Epithelial cell of prostate (primary cell): ENCODE results near the gene PRKCH.

Source experiments
- DNase-seq: peaks from one replicate; pipeline ENCODE4 v3.0.0-alpha.2; 2011; ENCODE audit warnings: low read depth, low spot score
- H3K27ac ChIP-seq: fragments of 450-650 bp; 2 replicates; pipeline ENCODE4 v1.5.1; 2017; ENCODE audit warnings: mild to moderate bottlenecking

PRKCH gene

GRCh38 chr14:61416591-61416990, 95.2 kb downstream of the PRKCH start:
- no peak for DNase-seq
- H3K27ac ChIP-seq, result no peak overlapping the region

DNA sequence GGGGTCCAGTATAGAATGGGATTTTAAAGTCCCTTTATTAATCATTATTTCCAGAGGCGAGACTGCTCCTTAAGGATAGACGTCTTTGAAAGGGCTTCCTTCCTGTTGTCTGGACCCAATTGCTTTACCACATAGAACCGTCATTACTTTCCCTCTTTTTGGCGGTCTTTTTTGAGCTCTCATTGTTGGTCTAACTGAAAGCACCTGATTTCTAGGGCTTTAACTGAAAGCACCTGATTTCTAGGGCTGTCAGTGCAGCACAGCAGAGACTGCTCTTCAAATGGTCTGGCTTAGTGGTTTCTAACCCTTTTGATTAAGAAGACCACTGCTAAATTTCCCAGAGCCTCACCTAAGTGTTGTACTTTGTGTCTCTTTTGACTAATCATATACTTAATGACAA, 95.8 kb downstream of the PRKCH start:
- no peak overlapping the region for H3K27ac ChIP-seq
- DNase-seq, result no peak

DNA sequence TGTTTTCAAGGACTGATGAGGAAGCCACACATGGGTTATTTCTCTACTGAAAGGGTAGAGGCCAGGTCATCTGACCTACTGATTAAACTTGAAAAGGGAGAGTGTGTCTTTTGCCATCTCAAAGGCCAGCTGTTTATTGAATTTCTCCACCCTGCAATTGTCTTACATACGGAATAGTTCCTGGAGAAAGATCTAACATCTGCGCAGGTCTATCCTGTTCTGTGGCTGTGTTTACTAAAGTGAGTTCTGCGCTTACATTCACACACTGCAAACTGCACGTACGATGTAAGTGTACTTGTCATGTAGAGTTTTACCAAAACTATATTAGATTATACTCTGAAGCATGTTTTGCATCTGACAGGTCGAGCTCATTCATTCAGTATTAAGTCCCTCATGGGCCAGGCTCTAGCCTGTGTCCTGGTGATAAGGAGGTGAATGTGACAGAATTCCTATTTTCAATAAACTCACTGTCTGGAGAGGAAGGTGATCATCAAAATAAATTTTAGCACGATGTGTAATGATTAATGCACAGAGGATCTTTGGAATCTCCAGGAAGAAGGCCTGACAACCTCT, 96.6 kb downstream of the PRKCH start:
- no peak for DNase-seq
- no peak overlapping the region for H3K27ac ChIP-seq

DNA sequence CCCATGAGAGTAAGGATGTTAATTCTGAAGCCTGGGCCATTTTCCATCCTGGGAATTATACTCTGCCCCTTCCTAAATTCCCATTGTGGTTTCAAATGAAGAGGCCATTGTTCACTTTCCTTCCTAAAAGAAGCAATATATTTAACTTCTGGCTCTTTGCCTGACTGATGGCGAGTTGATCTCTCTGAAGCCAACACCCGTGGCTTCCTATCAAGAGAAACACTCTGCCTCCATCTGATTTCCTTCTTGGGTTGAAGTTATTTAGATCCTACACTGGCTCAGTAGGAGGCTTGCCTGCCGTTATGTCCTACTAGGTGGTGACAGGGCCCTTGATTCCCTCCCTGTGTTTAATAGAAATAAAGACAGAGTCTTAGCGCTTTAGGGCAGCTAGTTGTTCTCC, 97.4 kb downstream of the PRKCH start:
- H3K27ac ChIP-seq, result no peak overlapping the region
- DNase-seq, result no peak

GRCh38 chr14:61419201-61419600, 97.8 kb downstream of the PRKCH start:
- no peak overlapping the region for H3K27ac ChIP-seq
- DNase-seq, result no peak

DNA sequence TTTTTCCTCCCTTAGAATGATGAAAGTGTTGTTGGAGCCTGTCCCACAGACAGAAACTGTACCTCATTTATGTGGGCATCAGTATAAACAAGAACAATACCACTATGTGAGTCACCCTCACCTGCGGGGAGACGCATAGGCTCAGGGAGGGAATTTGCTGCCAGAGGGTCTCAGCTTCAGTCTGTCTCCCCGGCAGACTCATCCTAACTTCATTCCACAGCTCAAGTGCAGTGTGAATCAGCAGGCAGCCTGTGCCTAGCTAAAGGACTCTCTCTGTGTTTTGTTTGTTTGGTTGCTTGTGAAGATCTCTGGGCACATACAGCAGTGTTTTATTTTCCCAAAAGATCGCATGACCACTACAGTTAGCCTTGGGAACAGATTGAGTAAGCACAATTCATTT, 98.9 kb downstream of the PRKCH start:
- peak; percentile 91 for DNase-seq
- H3K27ac ChIP-seq, result peak overlapping the region; percentile 44

DNA sequence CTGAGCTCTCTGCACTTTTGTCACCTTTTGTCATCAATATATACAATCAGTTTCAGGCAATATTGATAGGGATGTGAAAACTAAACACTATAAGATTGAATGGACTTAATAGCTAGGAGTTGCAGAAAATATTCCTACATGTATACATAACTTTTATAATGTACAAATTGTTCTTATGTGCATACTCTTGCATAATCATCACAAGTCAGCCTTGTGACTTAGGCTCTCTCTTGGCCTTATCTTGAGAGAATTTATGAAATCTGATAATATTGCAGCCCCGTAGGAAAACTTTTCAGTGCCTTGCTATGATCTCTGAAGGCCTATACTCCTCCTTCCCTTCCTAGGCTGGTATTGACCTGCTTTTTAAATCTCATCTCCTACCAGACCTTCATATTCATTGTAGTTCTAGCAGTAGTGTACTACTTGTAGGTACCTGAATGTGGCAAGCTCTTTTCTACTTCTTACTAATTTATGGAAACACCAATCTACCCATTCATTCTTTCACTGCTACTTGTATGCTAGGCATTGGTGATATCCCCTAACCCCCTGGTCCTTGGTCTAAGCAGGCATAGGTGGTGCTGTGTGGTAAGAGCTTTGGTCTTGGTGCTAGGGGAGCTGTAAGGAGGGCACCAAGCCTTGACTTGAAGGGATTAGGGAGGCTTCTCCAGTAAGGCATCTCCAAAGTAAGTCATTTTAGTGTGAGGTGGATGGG, 100.0 kb downstream of the PRKCH start:
- no peak for DNase-seq
- peak overlapping the region; percentile 44 for H3K27ac ChIP-seq

GRCh38 chr14:61426048-61426447, 104.7 kb downstream of the PRKCH start:
- DNase-seq, result peak; percentile 64
- H3K27ac ChIP-seq, result peak overlapping the region; percentile 48

DNA sequence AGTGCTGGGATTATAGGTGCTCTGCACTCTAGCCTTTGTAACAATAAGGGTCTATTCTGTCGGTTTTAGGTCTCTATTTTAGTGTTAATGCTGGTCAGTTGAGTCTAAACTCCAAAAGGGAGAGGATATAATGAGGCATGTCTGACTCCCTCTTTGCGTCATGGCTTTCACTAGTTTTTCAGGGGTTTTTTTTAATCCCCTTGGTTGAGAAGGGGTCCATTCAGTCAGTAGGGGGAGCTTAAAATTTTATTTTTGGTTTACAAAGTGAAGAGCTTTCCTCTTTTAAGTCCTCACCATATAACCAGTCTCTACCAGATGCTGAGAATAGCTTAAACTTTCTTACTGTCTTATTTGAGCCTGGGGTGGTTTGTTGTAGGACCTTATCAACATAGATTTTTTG, 106.9 kb downstream of the PRKCH start:
- no peak overlapping the region for H3K27ac ChIP-seq
- no peak for DNase-seq

GRCh38 chr14:61429316-61429715, 107.9 kb downstream of the PRKCH start:
- DNase-seq, result no peak
- H3K27ac ChIP-seq, result no peak overlapping the region

DNA sequence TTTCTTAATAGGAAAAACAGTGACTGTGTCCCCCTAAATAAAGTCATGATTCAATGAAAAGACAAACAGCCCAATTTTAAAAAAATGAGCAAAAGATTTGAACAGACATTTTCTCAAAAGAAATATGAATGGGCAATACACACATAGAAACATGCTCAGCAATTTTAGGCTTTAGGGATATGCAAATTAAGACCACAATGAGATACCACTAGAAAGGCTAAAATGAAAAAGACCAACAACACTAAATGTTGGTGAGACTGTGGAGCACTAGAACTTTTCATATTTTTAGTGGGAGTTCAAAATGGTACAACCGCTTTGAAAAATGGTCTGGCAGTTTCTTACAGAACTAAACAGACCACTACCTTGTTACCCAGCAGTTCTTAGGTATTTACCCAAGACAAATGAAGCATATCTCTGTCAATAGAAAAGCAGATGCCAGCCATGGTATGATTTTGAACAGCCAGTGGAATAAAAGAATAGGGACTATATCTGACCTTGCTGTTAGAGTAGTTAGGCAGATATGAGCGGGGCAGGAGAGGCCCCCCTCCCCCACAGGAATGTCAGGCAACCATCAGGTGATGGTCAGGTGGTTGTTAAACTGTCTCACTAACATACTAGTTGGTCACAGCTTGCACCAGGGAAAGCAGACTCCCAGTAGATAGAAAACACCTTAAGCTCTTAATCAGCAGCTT, 108.8 kb downstream of the PRKCH start:
- no peak overlapping the region for H3K27ac ChIP-seq
- no peak for DNase-seq

- DNase-seq, result no peak
- peak overlapping the region; percentile 32 for H3K27ac ChIP-seq
These were observed 111.8 kb downstream of the PRKCH start for GRCh38 chr14:61433169-61433568.

DNA sequence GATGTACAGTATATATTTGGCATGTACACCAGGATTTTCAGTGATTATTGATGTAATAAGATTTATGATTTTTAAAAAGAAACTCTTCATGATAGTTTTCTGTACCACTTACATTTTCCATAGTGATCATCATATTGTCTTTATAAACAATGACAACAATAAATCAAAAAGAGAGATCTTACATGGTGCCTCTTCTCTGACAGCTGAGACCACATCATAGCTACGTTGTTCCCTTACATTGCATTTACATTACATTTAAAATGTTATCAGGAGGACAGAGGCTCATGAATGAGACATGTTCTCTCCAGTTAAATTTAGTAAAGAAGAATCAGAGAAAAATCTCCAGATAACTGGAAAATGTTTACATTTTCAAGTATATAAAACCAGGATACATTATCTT, 112.4 kb downstream of the PRKCH start:
- no peak overlapping the region for H3K27ac ChIP-seq
- DNase-seq, result no peak

GRCh38 chr14:61434311-61434710, 112.9 kb downstream of the PRKCH start:
- no peak for DNase-seq
- H3K27ac ChIP-seq, result no peak overlapping the region

GRCh38 chr14:61435563-61436337, 114.4 kb downstream of the PRKCH start:
- no peak overlapping the region for H3K27ac ChIP-seq
- DNase-seq, result no peak

GRCh38 chr14:61437381-61437780, 116.0 kb downstream of the PRKCH start:
- no peak overlapping the region for H3K27ac ChIP-seq
- DNase-seq, result no peak

- no peak for DNase-seq
- peak overlapping the region; percentile 66 for H3K27ac ChIP-seq
These were observed 116.7 kb downstream of the PRKCH start for GRCh38 chr14:61438036-61438435.

DNA sequence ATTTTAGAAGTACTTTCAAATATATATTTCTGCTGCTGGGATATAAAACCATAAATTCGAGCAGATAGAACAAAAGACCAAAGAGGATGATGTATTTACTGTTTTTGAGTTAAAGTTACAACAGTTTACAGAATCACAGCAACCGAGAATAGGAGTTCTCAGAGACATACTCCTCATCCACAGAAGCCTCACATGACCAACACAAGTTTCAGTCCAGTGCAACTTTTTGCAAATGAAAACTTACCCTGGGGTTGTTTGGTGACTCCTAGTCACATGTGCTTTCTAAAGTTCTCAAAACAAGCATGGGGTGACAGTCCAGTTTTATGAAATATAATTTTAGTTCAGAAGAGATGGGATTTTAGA, 117.1 kb downstream of the PRKCH start:
- peak overlapping the region; percentile 66 for H3K27ac ChIP-seq
- DNase-seq, result no peak

- DNase-seq, result peak; percentile 69
- H3K27ac ChIP-seq, result peak overlapping the region; percentile 66
These were observed 117.7 kb downstream of the PRKCH start for GRCh38 chr14:61438860-61439765.
